ENCODE measurements around the gene ERBB3.
"Not testable (repeated sequence)": the region's sequence is repeated elsewhere in the genome, so short reads cannot be mapped to it uniquely, and the experiment has no call there.

The ERBB3 gene

GRCh38 chr12:56079723-56080555 is at the start of gene ERBB3:
TSS of gene ERBB3 (plus strand) at chr12:56080165. CDS start at chr12:56080301, 136 bp downstream.
- peak; percentile 93 for DNase-seq (ENCODE audit: low spot score)

GRCh38 chr12:56031987-56032386 is 48.0 kb upstream of the ERBB3 start:
- DNase-seq (ENCODE audit: low spot score): no peak

GRCh38 chr12:56034586-56035332 is 45.2 kb upstream of the ERBB3 start:
- no peak for DNase-seq (ENCODE audit: low spot score)

GRCh38 chr12:56037161-56037560 is 42.8 kb upstream of the ERBB3 start:
- DNase-seq (ENCODE audit: low spot score): no peak

- no peak for DNase-seq (ENCODE audit: low spot score)
These were observed 41.8 kb upstream of the ERBB3 start for GRCh38 chr12:56038022-56038655.

GRCh38 chr12:56040151-56040550 is 39.8 kb upstream of the ERBB3 start:
- DNase-seq (ENCODE audit: low spot score): no peak

- DNase-seq (ENCODE audit: low spot score): no peak
These were observed 38.9 kb upstream of the ERBB3 start for GRCh38 chr12:56040963-56041551.

- DNase-seq (ENCODE audit: low spot score): peak; percentile 100
These were observed 38.2 kb upstream of the ERBB3 start, which contains the start of gene RPS26 for GRCh38 chr12:56041552-56042429. TSS of gene RPS26 (plus strand) at chr12:56041918. CDS start at chr12:56042167, 249 bp downstream.

GRCh38 chr12:56042430-56042813 is 37.5 kb upstream of the ERBB3 start:
- not testable (repeated sequence) for DNase-seq (ENCODE audit: low spot score)

GRCh38 chr12:56042843-56043242 is 37.1 kb upstream of the ERBB3 start:
- DNase-seq (ENCODE audit: low spot score): no peak

- no peak for DNase-seq (ENCODE audit: low spot score)
These were observed 33.8 kb upstream of the ERBB3 start for GRCh38 chr12:56046027-56046780.

- no peak for DNase-seq (ENCODE audit: low spot score)
These were observed 26.5 kb upstream of the ERBB3 start for GRCh38 chr12:56053407-56053893.

- DNase-seq (ENCODE audit: low spot score): not testable (repeated sequence)
These were observed 20.0 kb upstream of the ERBB3 start for GRCh38 chr12:56059964-56060363.

GRCh38 chr12:56061982-56062381 is 18.0 kb upstream of the ERBB3 start:
- no peak for DNase-seq (ENCODE audit: low spot score)

- DNase-seq (ENCODE audit: low spot score): no peak
These were observed 17.0 kb upstream of the ERBB3 start for GRCh38 chr12:56062996-56063395.

- no peak for DNase-seq (ENCODE audit: low spot score)
These were observed 8.3 kb upstream of the ERBB3 start for GRCh38 chr12:56071648-56072047.

GRCh38 chr12:56074396-56074795 is 5.6 kb upstream of the ERBB3 start:
- DNase-seq (ENCODE audit: low spot score): no peak

- not testable (repeated sequence) for DNase-seq (ENCODE audit: low spot score)
These were observed 2.0 kb upstream of the ERBB3 start for GRCh38 chr12:56077966-56078365.

- no peak for DNase-seq (ENCODE audit: low spot score)
These were observed 1.5 kb upstream of the ERBB3 start for GRCh38 chr12:56078427-56078826.
